ENCODE data around the gene KDELR1. TPM values are rescaled to one million over a fixed set of nuclear protein-coding genes. Genes with fewer than 3 reads are reported as not detected.

KDELR1 gene
- total and polyA plus RNA-seq, 2 of the 13 experiments (the other 11 are each of a cell fraction or from before 2014, with no cell fraction given), result 134 to 185 TPM

GRCh38 chr19:48391100-48392005, at the start of gene KDELR1 (continued):
- TF ChIP-seq NCOR1 (IDR thresholded peaks at IDR 0.05; ENCODE audit: borderline replicate concordance, low read length) (no peak), AGO2 (optimal IDR thresholded peaks at IDR 0.05; ENCODE audit: low read depth, low read length) (peak; percentile 70), AKNA (CRISPR knock-in tag; IDR thresholded peaks at IDR 0.05; ENCODE audit: borderline replicate concordance) (no peak), DR1 (CRISPR knock-in tag; IDR thresholded peaks at IDR 0.05) (no peak), ZHX2 (IDR thresholded peaks at IDR 0.05; ENCODE audit: low read depth) (no peak; the same call in 1 of the 2 replicates), ZHX2 (CRISPR knock-in tag; IDR thresholded peaks at IDR 0.05; ENCODE audit: borderline replicate concordance) (no peak), HNF1B (CRISPR knock-in tag; IDR thresholded peaks at IDR 0.05) (no peak), ZNF850 (CRISPR knock-in tag; conservative IDR thresholded peaks at IDR 0.05) (no peak), ZNF335 (CRISPR knock-in tag; IDR thresholded peaks at IDR 0.05) (no peak), PHF21A (CRISPR knock-in tag; IDR thresholded peaks at IDR 0.05) (no peak), ZGPAT (CRISPR knock-in tag; IDR thresholded peaks at IDR 0.05) (peak; percentile 15; the same call in 1 of the 2 replicates)

All from HepG2 (cell line).